ENCODE results near the gene PXK. TPM values are rescaled to one million over a fixed set of nuclear protein-coding genes. Genes with fewer than 3 reads are reported as not detected.
A peak's percentile ranks its signal among the peaks of the same experiment; 100 is the strongest.

PXK gene
- polyA plus RNA-seq, 1 donor, result 17.2 TPM

- no peak overlapping the region for H3K4me3 ChIP-seq (ENCODE audit: low read length)
- H3K4me1 ChIP-seq (ENCODE audit: control insufficient read depth, insufficient read depth, low read length), result no peaks in the 10 kb centered on the region
- H3K27me3 ChIP-seq (ENCODE audit: control insufficient read depth, insufficient read depth, low read length), result no peaks in the 10 kb centered on the region
- no peaks in the 10 kb centered on the region for H3K9me3 ChIP-seq (ENCODE audit: control insufficient read depth, low read depth, low read length)
- DNase-seq, result no peak
- no CpG with 5 or more reads among the region's 7 CpGs for WGBS (ENCODE audit: insufficient coverage, low lambda C conversion rate)
- H3K36me3 ChIP-seq (ENCODE audit: control insufficient read depth, insufficient read depth, low read length), result no peaks in the 10 kb centered on the region
- no peak overlapping the region for H3K27ac ChIP-seq (ENCODE audit: low read length)
Observed at GRCh38 chr3:58347984-58348383, 15.3 kb downstream of the PXK start.

GRCh38 chr3:58349792-58350626, 17.3 kb downstream of the PXK start:
- Histone ChIP-seq H3K36me3 (ENCODE audit: control insufficient read depth, insufficient read depth, low read length) (no peaks in the 10 kb centered on the region), H3K4me3 (ENCODE audit: low read length) (no peak overlapping the region), H3K4me1 (ENCODE audit: control insufficient read depth, insufficient read depth, low read length) (no peaks in the 10 kb centered on the region), H3K9me3 (ENCODE audit: control insufficient read depth, low read depth, low read length) (no peaks in the 10 kb centered on the region), H3K27ac (ENCODE audit: low read length) (no peak overlapping the region), H3K27me3 (ENCODE audit: control insufficient read depth, insufficient read depth, low read length) (no peaks in the 10 kb centered on the region)
- 0% methylated on average over 1 of the region's 7 CpGs for WGBS (ENCODE audit: insufficient coverage, low lambda C conversion rate)
- DNase-seq, result peak in 1 of 2 donors; percentile 12

GRCh38 chr3:58350627-58351013, 17.9 kb downstream of the PXK start:
- Histone ChIP-seq H3K27me3 (ENCODE audit: control insufficient read depth, insufficient read depth, low read length) (no peaks in the 10 kb centered on the region), H3K4me3 (ENCODE audit: low read length) (no peak overlapping the region), H3K36me3 (ENCODE audit: control insufficient read depth, insufficient read depth, low read length) (no peaks in the 10 kb centered on the region), H3K27ac (ENCODE audit: low read length) (no peak overlapping the region), H3K4me1 (ENCODE audit: control insufficient read depth, insufficient read depth, low read length) (no peaks in the 10 kb centered on the region), H3K9me3 (ENCODE audit: control insufficient read depth, low read depth, low read length) (no peaks in the 10 kb centered on the region)
- DNase-seq, result no peak
- no CpG with 5 or more reads among the region's 2 CpGs for WGBS (ENCODE audit: insufficient coverage, low lambda C conversion rate)

- Histone ChIP-seq H3K36me3 (ENCODE audit: control insufficient read depth, insufficient read depth, low read length) (no peaks in the 10 kb centered on the region), H3K27me3 (ENCODE audit: control insufficient read depth, insufficient read depth, low read length) (no peaks in the 10 kb centered on the region), H3K4me3 (ENCODE audit: low read length) (no peak overlapping the region), H3K27ac (ENCODE audit: low read length) (no peak overlapping the region), H3K4me1 (ENCODE audit: control insufficient read depth, insufficient read depth, low read length) (peaks cover 3% of the 10 kb centered on the region), H3K9me3 (ENCODE audit: control insufficient read depth, low read depth, low read length) (no peaks in the 10 kb centered on the region)
- no CpG with 5 or more reads among the region's 3 CpGs for WGBS (ENCODE audit: insufficient coverage, low lambda C conversion rate)
- no peak for DNase-seq
Observed at GRCh38 chr3:58351920-58352319, 19.2 kb downstream of the PXK start.

GRCh38 chr3:58352626-58353025, 19.9 kb downstream of the PXK start:
- Histone ChIP-seq H3K9me3 (ENCODE audit: control insufficient read depth, low read depth, low read length) (no peaks in the 10 kb centered on the region), H3K36me3 (ENCODE audit: control insufficient read depth, insufficient read depth, low read length) (no peaks in the 10 kb centered on the region), H3K4me3 (ENCODE audit: low read length) (no peak overlapping the region), H3K27ac (ENCODE audit: low read length) (no peak overlapping the region), H3K27me3 (ENCODE audit: control insufficient read depth, insufficient read depth, low read length) (no peaks in the 10 kb centered on the region), H3K4me1 (ENCODE audit: control insufficient read depth, insufficient read depth, low read length) (peaks cover 3% of the 10 kb centered on the region)
- DNase-seq, result no peak
- WGBS (ENCODE audit: insufficient coverage, low lambda C conversion rate), result 86% methylated on average over 1 of the region's 6 CpGs

- Histone ChIP-seq H3K36me3 (ENCODE audit: control insufficient read depth, insufficient read depth, low read length) (no peaks in the 10 kb centered on the region), H3K27ac (ENCODE audit: low read length) (no peak overlapping the region), H3K4me3 (ENCODE audit: low read length) (no peak overlapping the region), H3K27me3 (ENCODE audit: control insufficient read depth, insufficient read depth, low read length) (no peaks in the 10 kb centered on the region), H3K9me3 (ENCODE audit: control insufficient read depth, low read depth, low read length) (no peaks in the 10 kb centered on the region), H3K4me1 (ENCODE audit: control insufficient read depth, insufficient read depth, low read length) (peaks cover 3% of the 10 kb centered on the region)
- DNase-seq, result no peak
- WGBS (ENCODE audit: insufficient coverage, low lambda C conversion rate), result no CpG with 5 or more reads among the region's 8 CpGs
Observed at GRCh38 chr3:58353722-58354553, 21.2 kb downstream of the PXK start.

- no peak for DNase-seq
Observed at GRCh38 chr3:58355179-58355578, 22.5 kb downstream of the PXK start.

GRCh38 chr3:58356054-58356453, 23.4 kb downstream of the PXK start:
- WGBS (ENCODE audit: insufficient coverage, low lambda C conversion rate), result no CpG with 5 or more reads among the region's 4 CpGs
- Histone ChIP-seq H3K4me1 (ENCODE audit: control insufficient read depth, insufficient read depth, low read length) (peaks cover 3% of the 10 kb centered on the region), H3K27ac (ENCODE audit: low read length) (no peak overlapping the region), H3K27me3 (ENCODE audit: control insufficient read depth, insufficient read depth, low read length) (no peaks in the 10 kb centered on the region), H3K36me3 (ENCODE audit: control insufficient read depth, insufficient read depth, low read length) (no peaks in the 10 kb centered on the region), H3K9me3 (ENCODE audit: control insufficient read depth, low read depth, low read length) (no peaks in the 10 kb centered on the region), H3K4me3 (ENCODE audit: low read length) (no peak overlapping the region)
- DNase-seq, result peak in 1 of 2 donors; percentile 10

More at GRCh38 chr3:58355179-58355578, 22.5 kb downstream of the PXK start:
- H3K27ac ChIP-seq (ENCODE audit: low read length), result no peak overlapping the region
- no peaks in the 10 kb centered on the region for H3K27me3 ChIP-seq (ENCODE audit: control insufficient read depth, insufficient read depth, low read length)
- H3K9me3 ChIP-seq (ENCODE audit: control insufficient read depth, low read depth, low read length), result no peaks in the 10 kb centered on the region
- WGBS (ENCODE audit: insufficient coverage, low lambda C conversion rate), result 92% methylated on average over 2 of the region's 8 CpGs
- H3K4me3 ChIP-seq (ENCODE audit: low read length), result no peak overlapping the region
- H3K4me1 ChIP-seq (ENCODE audit: control insufficient read depth, insufficient read depth, low read length), result peaks cover 3% of the 10 kb centered on the region
- H3K36me3 ChIP-seq (ENCODE audit: control insufficient read depth, insufficient read depth, low read length), result no peaks in the 10 kb centered on the region

GRCh38 chr3:58357402-58357801, 24.7 kb downstream of the PXK start:
- H3K4me1 ChIP-seq (ENCODE audit: control insufficient read depth, insufficient read depth, low read length), result peaks cover 3% of the 10 kb centered on the region
- no peak overlapping the region for H3K4me3 ChIP-seq (ENCODE audit: low read length)
- no peaks in the 10 kb centered on the region for H3K27me3 ChIP-seq (ENCODE audit: control insufficient read depth, insufficient read depth, low read length)
- no peak for DNase-seq
- no peak overlapping the region for H3K27ac ChIP-seq (ENCODE audit: low read length)
- WGBS (ENCODE audit: insufficient coverage, low lambda C conversion rate), result no CpG with 5 or more reads among the region's 3 CpGs
- H3K9me3 ChIP-seq (ENCODE audit: control insufficient read depth, low read depth, low read length), result no peaks in the 10 kb centered on the region
- H3K36me3 ChIP-seq (ENCODE audit: control insufficient read depth, insufficient read depth, low read length), result no peaks in the 10 kb centered on the region

- WGBS (ENCODE audit: insufficient coverage, low lambda C conversion rate), result no CpG with 5 or more reads among the region's 3 CpGs
- H3K27ac ChIP-seq (ENCODE audit: low read length), result no peak overlapping the region
- H3K9me3 ChIP-seq (ENCODE audit: control insufficient read depth, low read depth, low read length), result no peaks in the 10 kb centered on the region
- DNase-seq, result no peak
- H3K36me3 ChIP-seq (ENCODE audit: control insufficient read depth, insufficient read depth, low read length), result no peaks in the 10 kb centered on the region
- H3K27me3 ChIP-seq (ENCODE audit: control insufficient read depth, insufficient read depth, low read length), result no peaks in the 10 kb centered on the region
- H3K4me1 ChIP-seq (ENCODE audit: control insufficient read depth, insufficient read depth, low read length), result peaks cover 3% of the 10 kb centered on the region
- H3K4me3 ChIP-seq (ENCODE audit: low read length), result no peak overlapping the region
Observed at GRCh38 chr3:58358092-58358491, 25.4 kb downstream of the PXK start.
